Body of pancreas (tissue), 4 donors: ENCODE measurements around the gene MMP10.

Experiments
- POLR2A ChIP-seq, 3 donors: fragments of 450-650 bp; IDR thresholded peaks; one replicate each; pipeline ENCODE4 v1.6.1; 2016; ENCODE audit warnings: antibody characterized with exemption in 3 of 3, mild to moderate bottlenecking in 2 of 3
- TF ChIP-seq, protein P1 (sequence below), 7 experiments: fragments of 450-650 bp in 4 of 7; fragments of 200-600 bp in 3 of 7; sonication (generic) in 3 of 7; IDR thresholded peaks; one replicate each; pipeline ENCODE4 v1.5.1; 2016 to 2019; ENCODE audit warnings: antibody characterized with exemption in 7 of 7

DNA sequence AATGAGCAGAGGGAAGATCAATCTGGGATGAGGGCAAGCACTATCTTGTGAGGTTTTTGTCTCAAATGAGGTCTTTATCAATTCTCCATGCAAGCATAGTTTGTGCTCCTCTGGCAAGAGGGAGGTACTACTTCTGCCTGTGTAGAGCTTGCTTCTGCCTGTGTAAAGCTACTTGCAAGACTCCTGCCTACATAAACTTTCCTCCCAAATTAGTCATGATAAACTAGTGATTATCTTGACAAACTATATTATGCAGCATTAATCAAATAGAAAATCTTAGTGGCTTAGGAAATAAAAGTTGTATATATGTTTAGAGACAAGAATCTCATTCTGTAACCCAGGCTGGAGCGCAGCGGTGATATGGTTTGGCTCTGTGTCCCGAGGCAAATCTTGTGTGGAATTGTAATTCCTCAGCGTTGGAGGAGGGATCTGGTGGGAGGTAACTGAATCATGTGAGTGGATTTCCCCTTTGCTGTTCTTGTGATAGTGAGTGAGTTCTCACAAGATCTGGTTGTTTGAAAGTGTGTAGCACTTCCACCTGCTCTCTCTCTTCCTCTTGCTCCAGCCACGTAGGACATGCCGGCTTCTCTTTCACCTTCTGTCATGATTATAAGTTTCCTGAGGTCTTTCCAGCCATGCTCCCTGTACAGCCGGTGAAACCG is 8.0 kb upstream of the MMP10 start:
- TF ChIP-seq, protein P1, sequence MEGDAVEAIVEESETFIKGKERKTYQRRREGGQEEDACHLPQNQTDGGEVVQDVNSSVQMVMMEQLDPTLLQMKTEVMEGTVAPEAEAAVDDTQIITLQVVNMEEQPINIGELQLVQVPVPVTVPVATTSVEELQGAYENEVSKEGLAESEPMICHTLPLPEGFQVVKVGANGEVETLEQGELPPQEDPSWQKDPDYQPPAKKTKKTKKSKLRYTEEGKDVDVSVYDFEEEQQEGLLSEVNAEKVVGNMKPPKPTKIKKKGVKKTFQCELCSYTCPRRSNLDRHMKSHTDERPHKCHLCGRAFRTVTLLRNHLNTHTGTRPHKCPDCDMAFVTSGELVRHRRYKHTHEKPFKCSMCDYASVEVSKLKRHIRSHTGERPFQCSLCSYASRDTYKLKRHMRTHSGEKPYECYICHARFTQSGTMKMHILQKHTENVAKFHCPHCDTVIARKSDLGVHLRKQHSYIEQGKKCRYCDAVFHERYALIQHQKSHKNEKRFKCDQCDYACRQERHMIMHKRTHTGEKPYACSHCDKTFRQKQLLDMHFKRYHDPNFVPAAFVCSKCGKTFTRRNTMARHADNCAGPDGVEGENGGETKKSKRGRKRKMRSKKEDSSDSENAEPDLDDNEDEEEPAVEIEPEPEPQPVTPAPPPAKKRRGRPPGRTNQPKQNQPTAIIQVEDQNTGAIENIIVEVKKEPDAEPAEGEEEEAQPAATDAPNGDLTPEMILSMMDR (IDR thresholded peaks at IDR 0.05): no peak
- no peak for TF ChIP-seq POLR2A (IDR thresholded peaks at IDR 0.05)
